Neural progenitor cell (in vitro differentiated cells): Measurements from ENCODE around the gene DVL2.

Source experiments
- EZH2phosphoT487 ChIP-seq: fragments of 200-600 bp; sonication (generic); IDR thresholded peaks from 2 replicates; pipeline ENCODE4 v1.6.1; 2017; ENCODE audit warnings: antibody characterized with exemption
- TF ChIP-seq, protein P1 (sequence below): fragments of 200-600 bp; sonication (generic); IDR thresholded peaks from 2 replicates; pipeline ENCODE4 v1.5.1; 2017; ENCODE audit warnings: antibody characterized with exemption, mild to moderate bottlenecking

GRCh38 chr17:7226721-7227710, 7.3 kb downstream of the DVL2 start:
- TF ChIP-seq, protein P1, sequence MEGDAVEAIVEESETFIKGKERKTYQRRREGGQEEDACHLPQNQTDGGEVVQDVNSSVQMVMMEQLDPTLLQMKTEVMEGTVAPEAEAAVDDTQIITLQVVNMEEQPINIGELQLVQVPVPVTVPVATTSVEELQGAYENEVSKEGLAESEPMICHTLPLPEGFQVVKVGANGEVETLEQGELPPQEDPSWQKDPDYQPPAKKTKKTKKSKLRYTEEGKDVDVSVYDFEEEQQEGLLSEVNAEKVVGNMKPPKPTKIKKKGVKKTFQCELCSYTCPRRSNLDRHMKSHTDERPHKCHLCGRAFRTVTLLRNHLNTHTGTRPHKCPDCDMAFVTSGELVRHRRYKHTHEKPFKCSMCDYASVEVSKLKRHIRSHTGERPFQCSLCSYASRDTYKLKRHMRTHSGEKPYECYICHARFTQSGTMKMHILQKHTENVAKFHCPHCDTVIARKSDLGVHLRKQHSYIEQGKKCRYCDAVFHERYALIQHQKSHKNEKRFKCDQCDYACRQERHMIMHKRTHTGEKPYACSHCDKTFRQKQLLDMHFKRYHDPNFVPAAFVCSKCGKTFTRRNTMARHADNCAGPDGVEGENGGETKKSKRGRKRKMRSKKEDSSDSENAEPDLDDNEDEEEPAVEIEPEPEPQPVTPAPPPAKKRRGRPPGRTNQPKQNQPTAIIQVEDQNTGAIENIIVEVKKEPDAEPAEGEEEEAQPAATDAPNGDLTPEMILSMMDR = no peak
- TF ChIP-seq EZH2phosphoT487 = no peak
